GM12865 (cell line): ENCODE measurements around the gene TBL1X.
A peak's percentile ranks its signal among the peaks of the same experiment; 100 is the strongest.

Experiments used
- DNase-seq: peaks from one replicate; pipeline ENCODE4 v3.0.0; 2010; ENCODE audit warnings: low read depth
- H3K4me3 ChIP-seq: 2 replicates; pipeline ENCODE4 v1.5.1; 2011; ENCODE audit warnings: mild to moderate bottlenecking, low read depth, low read length, control low read depth
- CTCF ChIP-seq: IDR thresholded peaks from 2 replicates; pipeline ENCODE4 v1.5.1; 2011; ENCODE audit warnings: low read length, control low read depth, low read depth, inconsistent platforms; ENCODE audit not compliant: insufficient read depth; ENCODE audit errors: missing control alignments

The TBL1X gene

DNA sequence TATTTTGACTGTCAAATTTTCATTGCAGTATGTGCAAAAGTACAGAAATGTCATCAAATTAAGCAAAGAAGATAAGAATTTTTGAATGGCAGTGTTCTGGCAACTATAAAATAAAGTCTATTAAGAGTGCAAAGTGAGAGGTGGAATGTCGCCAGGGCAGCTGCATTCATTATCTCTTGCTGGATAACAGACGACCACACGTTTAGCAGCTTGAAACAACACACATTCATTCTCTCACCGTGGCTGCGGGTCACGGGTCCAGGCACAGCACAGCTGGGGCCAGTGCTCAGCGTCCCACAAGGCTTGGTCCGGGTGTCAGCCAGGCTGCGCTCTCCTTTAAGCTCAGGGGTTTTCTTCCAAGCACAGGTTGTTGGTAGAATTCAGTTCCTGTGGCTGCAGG lies 186.9 kb downstream of the TBL1X start:
- TF ChIP-seq CTCF, result no peak

DNA sequence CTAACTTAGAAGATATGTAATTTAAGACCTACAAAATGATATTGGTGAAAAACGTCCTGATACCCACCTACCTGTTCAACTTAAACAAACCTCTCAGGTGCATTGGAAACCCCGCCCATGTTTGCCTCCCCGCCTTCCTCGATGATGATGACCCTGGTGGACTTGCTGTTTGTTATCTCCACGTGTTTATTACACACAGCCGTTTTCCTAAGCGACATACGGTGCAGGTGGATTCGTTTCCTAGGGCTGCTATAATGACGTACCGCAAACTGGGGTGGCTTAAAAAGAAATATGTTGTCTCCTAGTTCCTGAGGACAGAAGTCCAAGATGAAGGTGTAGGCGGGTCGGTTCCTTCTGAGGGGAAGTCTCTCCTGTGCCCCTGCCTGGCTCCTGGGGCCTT lies 190.1 kb downstream of the TBL1X start:
- H3K4me3 ChIP-seq, result no peak overlapping the region
- DNase-seq, result no peak
- TF ChIP-seq CTCF, result no peak

More for the DNA sequence above, 186.9 kb downstream of the TBL1X start:
- no peak for DNase-seq
- H3K4me3 ChIP-seq, result no peak overlapping the region

DNA sequence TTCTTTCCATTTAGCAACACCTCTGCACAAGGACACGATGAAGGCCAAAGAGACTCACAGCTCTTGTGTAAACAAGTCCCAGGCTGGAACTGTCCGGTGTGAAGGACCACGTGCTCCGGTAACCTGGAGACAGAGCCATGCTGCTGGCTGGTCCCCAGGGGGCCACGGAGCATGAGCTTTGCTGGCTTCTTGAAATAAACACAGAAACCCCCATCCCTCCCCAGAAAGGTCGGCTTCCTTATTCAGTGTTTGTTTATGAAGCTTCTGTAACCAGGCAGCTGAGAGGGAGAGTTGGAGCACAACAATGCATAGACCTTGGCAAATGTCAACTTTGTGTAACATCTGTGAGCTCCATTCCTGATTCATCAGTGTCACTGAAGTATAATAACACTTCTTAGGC lies 191.4 kb downstream of the TBL1X start:
- no peak for TF ChIP-seq CTCF
- H3K4me3 ChIP-seq, result no peak overlapping the region
- peak; percentile 41 for DNase-seq

- no peak overlapping the region for H3K4me3 ChIP-seq
- no peak for TF ChIP-seq CTCF
- DNase-seq, result no peak
These were observed 192.0 kb downstream of the TBL1X start for GRCh38 chrX:9656871-9657270.

- TF ChIP-seq CTCF, result no peak
- no peak overlapping the region for H3K4me3 ChIP-seq
- no peak for DNase-seq
These were observed 192.9 kb downstream of the TBL1X start for GRCh38 chrX:9657590-9658256.

GRCh38 chrX:9658409-9658808 lies 193.6 kb downstream of the TBL1X start:
- no peak for DNase-seq
- no peak overlapping the region for H3K4me3 ChIP-seq
- no peak for TF ChIP-seq CTCF

DNA sequence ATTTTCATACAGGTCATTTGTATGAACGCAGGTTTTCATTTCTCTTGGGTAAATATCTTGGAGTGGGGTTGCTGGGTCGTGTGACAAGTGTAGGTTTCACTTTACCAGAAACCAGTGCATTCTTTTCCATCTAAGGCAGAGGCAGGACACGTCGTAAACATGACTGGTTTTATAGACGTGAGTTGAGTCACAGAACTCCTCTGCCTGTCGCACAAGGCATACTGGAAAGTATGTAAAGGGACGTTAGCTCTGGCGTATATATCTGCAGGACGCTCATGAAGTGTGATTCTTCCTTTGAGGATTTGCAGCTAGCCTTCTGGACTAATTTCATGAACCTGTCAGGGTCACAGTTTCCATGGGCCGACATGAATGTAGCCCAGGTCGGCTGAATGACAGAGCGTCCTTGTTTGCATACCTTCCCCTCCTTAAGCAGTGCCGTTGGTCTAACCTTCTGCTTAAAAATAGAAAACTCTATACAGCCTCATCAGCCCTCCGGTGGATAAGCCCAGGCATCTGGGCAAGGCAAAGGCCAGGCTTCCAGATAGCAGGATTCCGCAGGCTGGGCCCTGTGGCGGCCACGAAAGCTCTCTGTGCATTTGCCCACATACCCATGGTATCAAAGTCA lies 194.8 kb downstream of the TBL1X start:
- TF ChIP-seq CTCF, result no peak
- no peak overlapping the region for H3K4me3 ChIP-seq
- DNase-seq, result no peak
